ENCODE results near the gene RAB19.
A peak's percentile ranks its signal among the peaks of the same experiment; 100 is the strongest.

The RAB19 gene

DNA sequence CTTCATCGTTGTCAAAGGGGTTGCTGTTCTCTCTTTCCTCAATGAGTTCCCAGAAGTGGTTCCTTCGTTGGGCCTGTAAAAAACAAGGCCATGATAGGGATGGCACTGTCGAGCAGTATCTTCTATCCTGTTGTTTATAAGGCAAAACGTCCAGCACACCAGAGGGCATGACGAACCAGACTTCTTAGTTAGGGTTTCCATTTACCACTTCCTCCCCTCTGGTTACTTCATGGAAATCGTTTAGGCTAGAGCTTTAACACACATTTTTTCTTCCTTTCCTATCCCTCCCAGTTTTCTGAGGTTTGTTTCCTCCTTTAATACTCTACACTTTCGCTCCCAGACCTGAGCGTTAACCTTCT, 50.8 kb downstream of the RAB19 start:
- DNase-seq: no peak

DNA sequence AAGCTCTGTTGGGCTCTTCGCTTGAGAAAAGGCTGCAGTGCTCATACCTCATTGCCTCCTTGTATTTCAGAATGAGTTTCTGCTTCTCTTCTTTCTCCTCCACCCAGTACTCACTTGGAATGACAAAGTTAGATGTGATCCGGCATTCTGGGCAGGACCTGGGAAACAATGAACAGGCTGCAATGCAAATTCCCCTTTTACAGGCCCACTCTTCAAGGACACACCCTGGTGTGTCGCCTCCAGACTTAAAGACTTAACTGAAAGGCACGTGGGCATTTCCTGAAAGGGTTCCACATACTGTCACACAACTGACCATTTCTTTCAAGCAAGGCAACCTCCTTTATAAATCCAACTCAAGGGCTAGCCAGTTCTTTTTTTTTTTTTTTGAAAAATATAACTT, 51.9 kb downstream of the RAB19 start:
- DNase-seq: no peak

DNA sequence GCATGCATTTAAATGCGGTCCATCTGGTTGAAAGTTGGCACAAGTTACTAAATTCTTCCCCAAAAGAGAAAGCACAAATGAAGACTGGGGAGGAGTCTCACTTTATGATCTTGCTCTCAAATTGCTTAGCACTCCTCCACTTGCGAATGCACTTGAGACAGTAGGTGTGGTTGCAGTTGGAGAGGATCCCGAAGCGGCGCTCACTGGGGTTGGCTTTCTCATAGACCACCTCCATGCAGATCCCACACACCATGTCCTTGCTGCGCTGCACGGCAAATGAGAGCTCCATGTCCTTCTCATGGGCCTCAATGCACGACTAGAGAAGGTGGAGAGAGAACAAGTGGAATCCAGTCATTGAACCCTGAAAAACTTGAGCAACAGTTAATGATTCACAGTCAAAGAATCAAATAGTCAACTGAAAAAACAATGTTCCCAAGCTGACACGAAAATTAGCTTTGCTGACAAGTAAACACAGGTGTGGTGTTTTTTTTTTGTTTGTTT, 52.7 kb downstream of the RAB19 start:
- no peak for DNase-seq

DNA sequence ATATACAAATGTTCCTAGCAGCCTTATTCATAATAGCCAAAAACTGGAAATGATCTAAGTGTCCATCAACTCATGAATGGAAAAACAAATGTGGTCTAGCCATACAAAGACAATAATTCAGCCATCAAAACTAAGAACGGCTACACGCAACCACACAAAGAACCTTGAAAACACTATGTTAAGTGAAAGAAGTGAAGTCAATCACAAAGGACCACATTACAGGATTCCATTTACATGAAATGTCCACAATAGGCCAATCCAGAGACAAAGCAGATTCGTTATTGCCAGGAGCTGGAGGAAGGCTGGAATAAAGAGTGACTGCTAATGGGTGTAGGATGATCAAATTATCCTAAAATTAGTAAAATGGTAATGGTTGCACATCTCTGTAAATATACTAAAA, 54.3 kb downstream of the RAB19 start:
- DNase-seq: no peak

DNA sequence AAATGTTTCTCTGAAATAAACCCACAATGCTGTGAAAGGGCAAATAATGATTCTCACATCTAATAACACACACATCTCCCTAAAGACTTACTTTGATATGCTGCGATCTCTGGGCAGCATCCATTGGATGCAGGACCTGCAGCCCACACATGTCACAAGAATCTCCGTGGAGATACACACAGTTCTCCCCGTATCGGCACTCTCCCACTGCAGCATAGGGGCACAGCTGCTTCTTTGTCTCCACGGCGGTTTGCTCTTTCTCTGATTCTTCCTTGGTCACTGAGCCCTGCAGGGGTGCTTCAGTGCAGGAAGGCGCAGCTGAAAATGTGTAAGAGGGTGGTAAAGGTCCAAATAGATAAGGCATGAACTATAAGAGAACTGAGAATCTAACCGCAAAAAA, 55.1 kb downstream of the RAB19 start:
- no peak for DNase-seq

DNA sequence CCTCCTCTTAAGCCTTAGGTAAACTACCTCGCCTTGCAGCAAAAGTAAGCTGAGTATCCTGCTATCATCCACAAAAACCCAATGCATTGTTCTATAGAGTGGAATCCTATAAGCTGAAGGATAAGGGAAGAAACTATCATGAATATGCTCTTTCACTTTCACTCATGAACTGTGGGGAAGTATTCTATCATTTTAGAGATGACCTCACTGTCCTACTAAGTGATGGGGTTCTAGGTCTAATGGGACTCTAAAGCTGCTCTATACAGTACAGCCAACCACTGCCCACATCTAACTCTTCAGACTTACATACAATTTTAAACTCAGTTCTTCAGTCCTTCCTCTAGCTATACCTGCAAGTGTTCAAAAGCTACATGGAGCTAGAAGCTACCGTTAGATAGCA, 59.3 kb downstream of the RAB19 start:
- no peak for DNase-seq

DNA sequence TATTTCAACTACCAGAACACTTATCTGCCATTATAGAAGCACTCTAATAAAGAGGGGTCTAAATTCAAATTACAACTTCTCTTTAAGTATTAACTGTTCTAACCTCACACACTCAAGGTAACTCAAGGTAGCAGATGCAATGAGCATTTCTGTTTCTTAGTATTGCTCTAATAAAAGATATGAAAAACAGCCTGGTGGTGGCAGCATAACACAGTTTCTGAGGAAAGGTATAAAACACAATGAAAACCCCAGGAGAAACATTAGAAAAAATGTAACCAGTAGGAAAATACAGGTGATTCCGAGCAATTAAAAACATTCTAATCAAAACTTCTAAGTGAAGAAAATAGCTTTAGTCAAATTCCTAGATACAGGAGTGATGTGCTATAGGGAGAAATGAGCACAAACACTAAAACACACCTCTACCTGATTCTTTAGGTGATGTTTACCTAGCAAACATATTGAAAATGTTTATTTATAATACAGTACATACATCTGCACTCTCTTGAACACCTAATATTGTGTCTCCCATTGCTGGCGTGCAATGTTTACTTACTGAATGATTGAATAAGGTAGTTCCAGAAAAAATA, 72.0 kb downstream of the RAB19 start:
- peak; percentile 73 for DNase-seq

DNA sequence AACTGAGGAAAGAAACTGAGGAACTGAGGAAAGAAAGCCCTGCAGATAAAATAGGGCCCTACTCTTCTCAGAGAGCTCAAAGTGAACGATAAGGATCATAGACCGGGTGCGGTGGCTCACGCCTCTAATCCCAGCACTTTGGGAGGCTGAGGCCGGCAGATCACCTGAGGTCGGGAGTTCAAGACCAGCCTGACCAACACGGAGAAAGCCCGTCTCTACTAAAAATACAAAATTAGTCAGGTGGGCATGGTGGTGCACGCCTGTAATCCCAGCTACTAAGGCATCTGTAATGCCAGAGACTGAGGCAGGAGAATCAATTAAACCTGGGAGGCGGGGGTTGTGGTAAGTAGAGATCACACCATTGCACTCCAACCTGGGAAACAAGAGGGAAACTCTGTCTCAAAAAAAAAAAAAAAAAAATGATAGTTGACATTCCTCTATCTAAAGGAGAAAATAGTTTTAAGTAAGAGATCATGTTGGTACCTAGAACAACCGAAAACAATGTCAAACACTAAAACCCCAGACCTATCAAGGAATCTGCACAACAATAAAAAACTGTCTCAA, 72.9 kb downstream of the RAB19 start:
- DNase-seq: no peak

All from NCI-H345 (cell line).